Parathyroid adenoma (tissue), 2 donors: ENCODE results near the gene MCF2.

Source experiments
- H2AFZ ChIP-seq: fragments of 300-600 bp; sonication (generic); one replicate; pipeline ENCODE4 v1.7.0; 2017; ENCODE audit warnings: antibody characterized with exemption, mild to moderate bottlenecking
- H3K27ac ChIP-seq: fragments of 300-600 bp; sonication (generic); one replicate; pipeline ENCODE4 v1.7.0; 2017
- H3K27me3 ChIP-seq: fragments of 300-600 bp; sonication (generic); one replicate; pipeline ENCODE4 v1.7.0; 2017; ENCODE audit warnings: low read length; ENCODE audit not compliant: control insufficient read depth, insufficient read depth
- H3K36me3 ChIP-seq: fragments of 300-600 bp; sonication (generic); one replicate; pipeline ENCODE4 v1.7.0; 2017; ENCODE audit warnings: low read length; ENCODE audit not compliant: control insufficient read depth, insufficient read depth
- H3K4me1 ChIP-seq: fragments of 300-600 bp; sonication (generic); one replicate; pipeline ENCODE4 v1.7.0; 2017; ENCODE audit warnings: control low read depth
- H3K4me2 ChIP-seq: fragments of 300-600 bp; sonication (generic); one replicate; pipeline ENCODE4 v1.7.0; 2017; ENCODE audit warnings: low read length
- H3K4me3 ChIP-seq: fragments of 300-600 bp; sonication (generic); one replicate; pipeline ENCODE4 v1.7.0; 2017; ENCODE audit warnings: low read depth, low read length
- H3K79me2 ChIP-seq: fragments of 300-600 bp; sonication (generic); one replicate; pipeline ENCODE4 v1.7.0; 2017; ENCODE audit warnings: control low read depth
- H3K9ac ChIP-seq: fragments of 300-600 bp; sonication (generic); one replicate; pipeline ENCODE4 v1.7.0; 2017; ENCODE audit warnings: mild to moderate bottlenecking
- H3K9me3 ChIP-seq: fragments of 300-600 bp; sonication (generic); one replicate; pipeline ENCODE4 v1.7.0; 2017; ENCODE audit warnings: low read length; ENCODE audit not compliant: control insufficient read depth
- TF ChIP-seq, protein P1 (sequence below): fragments of 300-600 bp; sonication (generic); IDR thresholded peaks from one replicate; pipeline ENCODE4 v1.7.0; 2017; ENCODE audit warnings: antibody characterized with exemption, mild to moderate bottlenecking
- donor health status: primary hyperparathyroidism.

Gene MCF2

DNA sequence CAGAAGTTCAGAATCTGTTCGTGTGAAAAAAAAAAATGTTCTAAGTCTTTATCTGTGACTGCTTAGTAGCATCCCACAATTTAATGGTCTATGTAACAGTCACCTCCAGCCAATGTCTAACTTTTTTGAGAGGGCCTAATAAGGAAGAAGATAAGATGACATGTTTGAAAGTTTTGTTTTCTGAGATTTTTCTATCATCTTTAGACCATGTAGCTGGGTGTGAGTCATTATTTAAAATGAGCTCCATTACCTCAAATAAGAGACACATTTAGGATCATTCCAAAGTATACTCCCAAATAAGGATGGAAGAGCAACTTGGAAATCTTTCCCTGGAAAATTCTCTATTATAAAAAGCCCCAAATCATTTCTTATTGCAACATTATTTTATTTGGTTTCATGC lies 28.2 kb upstream of the MCF2 start:
- Histone ChIP-seq H3K27me3 (no peaks in the 10 kb centered on the region), H3K9ac (no peak overlapping the region), H3K79me2 (no peaks in the 10 kb centered on the region), H2AFZ (no peak overlapping the region), H3K4me2 (no peak overlapping the region), H3K4me3 (no peak overlapping the region), H3K9me3 (no peaks in the 10 kb centered on the region), H3K36me3 (no peaks in the 10 kb centered on the region), H3K4me1 (no peaks in the 10 kb centered on the region), H3K27ac (no peak overlapping the region)
- TF ChIP-seq, protein P1, sequence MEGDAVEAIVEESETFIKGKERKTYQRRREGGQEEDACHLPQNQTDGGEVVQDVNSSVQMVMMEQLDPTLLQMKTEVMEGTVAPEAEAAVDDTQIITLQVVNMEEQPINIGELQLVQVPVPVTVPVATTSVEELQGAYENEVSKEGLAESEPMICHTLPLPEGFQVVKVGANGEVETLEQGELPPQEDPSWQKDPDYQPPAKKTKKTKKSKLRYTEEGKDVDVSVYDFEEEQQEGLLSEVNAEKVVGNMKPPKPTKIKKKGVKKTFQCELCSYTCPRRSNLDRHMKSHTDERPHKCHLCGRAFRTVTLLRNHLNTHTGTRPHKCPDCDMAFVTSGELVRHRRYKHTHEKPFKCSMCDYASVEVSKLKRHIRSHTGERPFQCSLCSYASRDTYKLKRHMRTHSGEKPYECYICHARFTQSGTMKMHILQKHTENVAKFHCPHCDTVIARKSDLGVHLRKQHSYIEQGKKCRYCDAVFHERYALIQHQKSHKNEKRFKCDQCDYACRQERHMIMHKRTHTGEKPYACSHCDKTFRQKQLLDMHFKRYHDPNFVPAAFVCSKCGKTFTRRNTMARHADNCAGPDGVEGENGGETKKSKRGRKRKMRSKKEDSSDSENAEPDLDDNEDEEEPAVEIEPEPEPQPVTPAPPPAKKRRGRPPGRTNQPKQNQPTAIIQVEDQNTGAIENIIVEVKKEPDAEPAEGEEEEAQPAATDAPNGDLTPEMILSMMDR: no peak

DNA sequence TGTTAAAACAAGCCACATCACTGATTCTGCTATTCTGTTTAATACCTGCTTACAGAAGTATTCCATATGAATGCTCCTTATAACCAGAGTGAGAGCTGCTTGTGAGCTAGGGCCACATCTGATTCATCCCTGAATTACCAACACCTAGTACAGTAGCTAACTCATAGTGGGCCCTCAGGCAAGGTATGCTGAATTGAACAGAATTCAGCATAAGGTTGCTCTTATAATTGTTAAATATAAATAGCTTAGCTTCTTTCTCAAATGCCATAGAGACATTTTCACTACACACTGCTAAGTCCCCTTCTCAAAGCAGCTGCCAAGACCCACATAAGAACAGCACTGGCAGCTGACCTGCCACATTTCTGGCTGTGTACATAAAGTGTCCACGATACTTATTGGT lies 27.0 kb upstream of the MCF2 start:
- no peak overlapping the region for H2AFZ ChIP-seq
- no peaks in the 10 kb centered on the region for H3K36me3 ChIP-seq
- no peak overlapping the region for H3K9ac ChIP-seq
- no peaks in the 10 kb centered on the region for H3K9me3 ChIP-seq
- H3K27me3 ChIP-seq: no peaks in the 10 kb centered on the region
- H3K4me3 ChIP-seq: no peak overlapping the region
- H3K4me1 ChIP-seq: no peaks in the 10 kb centered on the region
- TF ChIP-seq, protein P1: no peak
- no peaks in the 10 kb centered on the region for H3K79me2 ChIP-seq
- no peak overlapping the region for H3K4me2 ChIP-seq
- no peak overlapping the region for H3K27ac ChIP-seq

DNA sequence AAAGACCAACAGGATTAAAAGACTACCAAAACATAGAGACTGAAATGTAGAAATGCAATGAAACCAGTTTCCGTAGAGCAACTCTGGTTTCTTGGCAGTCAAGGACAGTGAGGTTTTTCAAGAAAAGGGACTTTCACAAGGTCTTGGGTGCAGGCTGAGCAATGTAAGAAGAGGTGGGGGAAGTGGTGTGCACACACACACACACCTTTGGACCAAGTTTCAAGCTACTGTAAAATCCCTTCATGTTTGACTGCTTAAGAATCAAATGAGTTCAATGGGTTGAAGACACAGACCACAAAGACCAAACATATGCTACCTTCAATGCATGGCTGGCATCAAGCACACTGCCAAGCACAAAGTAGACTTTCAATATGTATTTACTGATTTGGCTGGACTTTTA lies 17.8 kb upstream of the MCF2 start:
- Histone ChIP-seq H3K36me3 (no peaks in the 10 kb centered on the region), H3K4me2 (no peak overlapping the region), H3K27ac (no peak overlapping the region), H2AFZ (no peak overlapping the region), H3K9me3 (no peaks in the 10 kb centered on the region), H3K4me1 (no peaks in the 10 kb centered on the region), H3K4me3 (no peak overlapping the region), H3K9ac (no peak overlapping the region), H3K79me2 (no peaks in the 10 kb centered on the region), H3K27me3 (no peaks in the 10 kb centered on the region)
- TF ChIP-seq, protein P1: no peak

DNA sequence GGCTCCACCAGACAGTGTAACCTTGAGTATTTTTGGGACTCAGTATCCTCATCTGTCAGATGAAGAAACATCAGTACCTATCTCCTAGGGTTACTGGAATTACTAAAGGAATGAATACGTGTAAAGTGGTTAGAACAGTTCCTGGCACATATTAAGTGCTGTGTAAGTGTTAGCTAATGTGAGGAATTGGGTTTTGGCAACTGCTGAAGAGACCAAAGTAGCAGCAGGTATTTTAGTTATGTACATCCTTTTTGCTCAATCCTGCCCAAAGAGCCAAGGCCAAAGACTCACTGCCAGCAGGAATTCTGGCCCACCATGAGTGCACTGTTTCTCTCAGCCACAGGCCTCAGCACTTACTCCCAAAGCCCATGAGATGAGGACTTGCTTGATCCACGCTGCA lies 16.7 kb upstream of the MCF2 start:
- Histone ChIP-seq H2AFZ (no peak overlapping the region), H3K27me3 (no peaks in the 10 kb centered on the region), H3K36me3 (no peaks in the 10 kb centered on the region), H3K4me1 (no peaks in the 10 kb centered on the region), H3K4me3 (no peak overlapping the region), H3K9ac (no peak overlapping the region), H3K9me3 (no peaks in the 10 kb centered on the region), H3K79me2 (no peaks in the 10 kb centered on the region), H3K27ac (no peak overlapping the region), H3K4me2 (no peak overlapping the region)
- TF ChIP-seq, protein P1: no peak

DNA sequence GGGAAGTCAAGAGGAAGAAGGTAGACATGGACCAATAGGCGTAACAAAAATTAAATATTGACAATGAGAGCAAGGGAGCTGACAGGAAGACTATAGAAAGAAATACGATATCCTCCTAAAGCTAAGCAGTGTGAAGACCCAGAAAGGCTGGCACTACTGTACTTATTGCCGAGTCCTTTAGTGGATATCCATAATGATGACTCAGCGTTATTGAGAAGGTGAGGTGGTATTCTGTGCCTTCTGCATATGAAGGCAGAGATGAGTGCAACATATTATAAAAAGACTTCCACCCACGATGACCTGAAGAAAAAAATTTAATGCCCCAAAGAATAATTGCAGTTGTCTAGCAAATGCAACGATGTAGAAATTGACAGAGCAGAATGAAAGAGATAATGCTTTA lies 13.0 kb upstream of the MCF2 start:
- Histone ChIP-seq H3K4me3 (no peak overlapping the region), H3K9ac (no peak overlapping the region), H3K27me3 (no peaks in the 10 kb centered on the region), H3K27ac (no peak overlapping the region), H3K79me2 (no peaks in the 10 kb centered on the region), H2AFZ (no peak overlapping the region), H3K4me2 (no peak overlapping the region), H3K36me3 (no peaks in the 10 kb centered on the region), H3K9me3 (no peaks in the 10 kb centered on the region), H3K4me1 (no peaks in the 10 kb centered on the region)
- TF ChIP-seq, protein P1: no peak
